Measurements from ENCODE around the gene SCGB1C2.

The SCGB1C2 gene

DNA sequence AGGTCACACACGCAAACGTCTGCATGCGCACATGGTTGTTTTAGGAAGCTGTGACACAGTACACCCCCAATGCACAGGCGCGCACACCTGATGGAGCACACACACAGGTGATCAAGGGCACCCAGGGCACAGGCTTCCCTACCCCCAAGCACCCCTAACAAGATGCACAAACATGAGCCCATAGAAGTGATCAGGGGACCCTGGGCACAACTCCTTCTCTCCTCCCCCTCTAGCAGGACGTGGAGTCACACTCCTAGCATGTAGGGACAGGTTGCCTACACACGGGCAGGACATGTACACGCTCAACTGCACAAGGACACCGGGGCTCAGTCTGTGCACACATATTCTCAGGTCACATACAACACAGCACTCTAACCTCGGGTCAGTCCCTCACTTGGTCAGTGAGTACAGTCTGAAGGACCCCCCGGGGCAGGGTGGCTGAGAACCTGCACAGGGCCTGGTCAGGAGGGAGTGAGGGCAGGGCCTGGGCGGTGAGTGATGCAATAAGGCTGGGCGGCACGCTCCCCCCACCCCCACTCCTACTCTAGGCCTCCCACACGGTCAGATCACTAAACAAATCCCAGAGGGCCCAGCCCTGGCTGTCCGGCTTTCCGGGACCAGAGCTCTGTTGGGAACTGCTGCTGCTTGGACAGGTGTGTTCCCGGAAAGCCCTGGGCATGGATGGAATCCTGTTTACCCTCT lies 44.8 kb downstream of the SCGB1C2 start:
- Histone ChIP-seq H4K12ac (ENCODE audit: low read depth, low read length) (no peak overlapping the region), H2AK5ac (ENCODE audit: low read length) (no peak overlapping the region), H3K79me2 (ENCODE audit: control insufficient read depth, insufficient read depth, low read length, poor library complexity) (no peaks in the 10 kb centered on the region), H3K18ac (ENCODE audit: low read length) (no peak overlapping the region), H3K23ac (ENCODE audit: low read length) (peak overlapping the region; percentile 55), H2AFZ (ENCODE audit: insufficient read depth, low read length, poor library complexity) (no peak overlapping the region), H3K79me1 (ENCODE audit: low read length) (no peaks in the 10 kb centered on the region), H3K4ac (ENCODE audit: low read depth, low read length) (no peak overlapping the region), H3K9ac (ENCODE audit: low read length) (peak overlapping the region; percentile 73), H3K9me3 (ENCODE audit: insufficient read depth, low read depth, low read length) (peaks cover 2% of the 10 kb centered on the region), H2BK12ac (ENCODE audit: low read length) (no peak overlapping the region), H2BK120ac (ENCODE audit: insufficient read depth, low read length, poor library complexity) (no peak overlapping the region), H3K27ac (ENCODE audit: low read depth, low read length) (no peak overlapping the region), H3K4me1 (ENCODE audit: control insufficient read depth in 1 of 2, insufficient read depth in 2 of 2, low read length in 2 of 2) (peaks cover 0 to 5% of the 10 kb centered on the region in 2 experiments), H3K36me3 (ENCODE audit: control insufficient read depth in 1 of 2, insufficient read depth in 2 of 2, low read length in 2 of 2) (no peaks in the 10 kb centered on the region), H3K27me3 (ENCODE audit: insufficient read depth, low read length) (peaks cover 42% of the 10 kb centered on the region), H4K91ac (ENCODE audit: low read depth, low read length) (no peak overlapping the region), H4K8ac (ENCODE audit: low read depth, low read length) (no peak overlapping the region), H3K14ac (ENCODE audit: low read length) (no peak overlapping the region), H3K4me3 (ENCODE audit: low read depth, low read length) (peak overlapping the region; percentile 46), H2BK5ac (ENCODE audit: low read depth, low read length, poor library complexity) (no peak overlapping the region), H3K4me2 (ENCODE audit: low read length) (peak overlapping the region; percentile 61)
- DNase-seq = no peak
- no CpG with 5 or more reads among the region's 18 CpGs for WGBS (ENCODE audit: extremely low coverage, insufficient coverage, insufficient read length)

DNA sequence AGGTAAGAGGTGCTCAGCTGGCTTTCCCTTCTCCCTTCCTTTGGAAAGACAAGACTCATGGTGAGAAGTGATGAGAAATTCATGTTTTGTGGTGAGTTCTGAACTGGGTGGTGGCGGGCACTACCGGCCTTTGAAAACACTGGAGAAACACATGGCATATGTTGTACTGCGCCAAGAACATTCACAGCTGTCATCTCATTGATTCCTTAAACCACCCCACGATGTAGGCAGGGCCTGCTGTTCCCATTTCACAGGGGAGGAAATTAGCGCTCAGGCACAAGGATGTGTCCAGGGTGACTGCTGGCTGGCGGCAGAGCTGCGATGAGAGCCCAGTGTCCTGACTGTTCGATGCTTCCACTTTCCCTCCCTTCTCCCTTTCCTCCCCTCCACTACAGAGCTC lies 45.7 kb downstream of the SCGB1C2 start:
- Histone ChIP-seq H3K4me1 (ENCODE audit: control insufficient read depth in 1 of 2, insufficient read depth in 2 of 2, low read length in 2 of 2) (peaks cover 0 to 5% of the 10 kb centered on the region in 2 experiments), H3K27ac (ENCODE audit: low read depth, low read length) (no peak overlapping the region), H2AFZ (ENCODE audit: insufficient read depth, low read length, poor library complexity) (no peak overlapping the region), H3K23ac (ENCODE audit: low read length) (no peak overlapping the region), H4K91ac (ENCODE audit: low read depth, low read length) (no peak overlapping the region), H3K14ac (ENCODE audit: low read length) (no peak overlapping the region), H3K27me3 (ENCODE audit: insufficient read depth, low read length) (peaks cover 42% of the 10 kb centered on the region), H3K4ac (ENCODE audit: low read depth, low read length) (no peak overlapping the region), H3K36me3 (ENCODE audit: control insufficient read depth in 1 of 2, insufficient read depth in 2 of 2, low read length in 2 of 2) (no peaks in the 10 kb centered on the region), H3K9ac (ENCODE audit: low read length) (no peak overlapping the region), H3K79me1 (ENCODE audit: low read length) (no peaks in the 10 kb centered on the region), H2AK5ac (ENCODE audit: low read length) (no peak overlapping the region), H3K79me2 (ENCODE audit: control insufficient read depth, insufficient read depth, low read length, poor library complexity) (no peaks in the 10 kb centered on the region), H2BK120ac (ENCODE audit: insufficient read depth, low read length, poor library complexity) (no peak overlapping the region), H2BK5ac (ENCODE audit: low read depth, low read length, poor library complexity) (no peak overlapping the region), H4K12ac (ENCODE audit: low read depth, low read length) (no peak overlapping the region), H4K8ac (ENCODE audit: low read depth, low read length) (no peak overlapping the region), H3K4me3 (ENCODE audit: low read depth, low read length) (no peak overlapping the region), H3K4me2 (ENCODE audit: low read length) (no peak overlapping the region), H2BK12ac (ENCODE audit: low read length) (no peak overlapping the region), H3K18ac (ENCODE audit: low read length) (no peak overlapping the region), H3K9me3 (ENCODE audit: insufficient read depth, low read depth, low read length) (peaks cover 2% of the 10 kb centered on the region)
- WGBS (ENCODE audit: extremely low coverage, insufficient coverage, insufficient read length) = no CpG with 5 or more reads among the region's 8 CpGs
- no peak for DNase-seq

DNA sequence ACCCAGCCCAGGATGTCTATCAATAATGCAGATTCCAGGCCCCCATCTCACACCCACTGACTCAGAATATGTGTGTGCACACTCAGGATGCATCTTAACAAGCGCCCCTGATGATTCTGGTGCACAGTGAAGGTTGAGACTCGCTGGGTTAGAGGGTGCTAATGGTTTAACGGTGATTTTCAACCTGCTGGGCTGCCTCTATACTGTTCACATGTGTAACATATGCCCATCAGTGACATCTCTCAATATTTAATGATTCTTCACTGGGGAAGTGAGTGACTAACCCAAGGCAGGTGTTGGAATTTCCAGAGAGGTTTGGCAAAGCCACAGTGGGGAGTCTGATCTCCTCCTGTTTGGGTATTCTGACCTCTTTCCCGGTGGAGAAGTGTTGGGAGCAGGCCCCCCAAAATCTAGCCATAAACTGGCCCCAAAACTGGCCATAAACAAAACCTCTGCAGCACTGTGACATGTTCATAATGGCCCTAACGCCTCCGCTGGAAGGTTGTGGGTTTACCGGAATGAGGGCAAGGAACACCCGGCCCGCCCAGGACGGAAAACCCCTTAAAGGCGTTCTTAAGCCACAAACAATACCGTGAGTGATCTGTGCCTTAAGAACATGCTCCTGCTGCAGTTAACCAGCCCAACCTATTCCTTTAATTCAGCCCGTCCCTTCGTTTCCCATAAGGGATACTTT lies 48.2 kb downstream of the SCGB1C2 start:
- Histone ChIP-seq H3K9me3 (ENCODE audit: insufficient read depth, low read depth, low read length) (peaks cover 2% of the 10 kb centered on the region), H4K8ac (ENCODE audit: low read depth, low read length) (no peak overlapping the region), H3K79me2 (ENCODE audit: control insufficient read depth, insufficient read depth, low read length, poor library complexity) (no peaks in the 10 kb centered on the region), H3K4me1 (ENCODE audit: control insufficient read depth in 1 of 2, insufficient read depth in 2 of 2, low read length in 2 of 2) (peaks cover 0 to 5% of the 10 kb centered on the region in 2 experiments), H2BK120ac (ENCODE audit: insufficient read depth, low read length, poor library complexity) (no peak overlapping the region), H3K27me3 (ENCODE audit: insufficient read depth, low read length) (peaks cover 23% of the 10 kb centered on the region), H3K23ac (ENCODE audit: low read length) (no peak overlapping the region), H4K91ac (ENCODE audit: low read depth, low read length) (no peak overlapping the region), H3K14ac (ENCODE audit: low read length) (no peak overlapping the region), H2AK5ac (ENCODE audit: low read length) (no peak overlapping the region), H3K9ac (ENCODE audit: low read length) (no peak overlapping the region), H3K4me2 (ENCODE audit: low read length) (no peak overlapping the region), H3K27ac (ENCODE audit: low read depth, low read length) (no peak overlapping the region), H3K79me1 (ENCODE audit: low read length) (no peaks in the 10 kb centered on the region), H2AFZ (ENCODE audit: insufficient read depth, low read length, poor library complexity) (no peak overlapping the region), H3K18ac (ENCODE audit: low read length) (no peak overlapping the region), H2BK12ac (ENCODE audit: low read length) (no peak overlapping the region), H3K4me3 (ENCODE audit: low read depth, low read length) (no peak overlapping the region), H4K12ac (ENCODE audit: low read depth, low read length) (no peak overlapping the region), H3K36me3 (ENCODE audit: control insufficient read depth in 1 of 2, insufficient read depth in 2 of 2, low read length in 2 of 2) (no peaks in the 10 kb centered on the region), H2BK5ac (ENCODE audit: low read depth, low read length, poor library complexity) (no peak overlapping the region), H3K4ac (ENCODE audit: low read depth, low read length) (no peak overlapping the region)
- WGBS (ENCODE audit: extremely low coverage, insufficient coverage, insufficient read length) = no CpG with 5 or more reads among the region's 14 CpGs
- DNase-seq = no peak

DNA sequence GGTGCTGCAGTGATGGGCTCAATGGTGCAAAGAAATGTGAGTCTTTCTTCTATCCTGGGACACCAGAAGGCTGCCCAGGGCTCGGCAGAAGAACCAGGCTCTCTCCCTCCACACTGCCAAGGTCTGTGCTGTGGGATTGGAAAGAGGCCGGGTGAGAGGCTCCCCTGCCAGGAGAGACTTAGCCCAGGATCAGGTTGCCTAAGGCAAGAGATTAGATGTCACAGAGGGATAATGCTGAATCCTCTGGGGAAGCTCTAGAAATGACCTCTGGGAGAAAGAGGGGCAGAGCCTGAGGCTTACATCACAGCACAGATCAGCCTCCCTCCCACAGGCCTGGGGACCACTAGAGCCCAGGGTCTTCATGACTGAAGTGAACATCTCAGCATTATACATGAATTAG lies 49.8 kb downstream of the SCGB1C2 start:
- no peak overlapping the region for H2AFZ ChIP-seq (ENCODE audit: insufficient read depth, low read length, poor library complexity)
- no peak overlapping the region for H2AK5ac ChIP-seq (ENCODE audit: low read length)
- no peak overlapping the region for H2BK120ac ChIP-seq (ENCODE audit: insufficient read depth, low read length, poor library complexity)
- no peak overlapping the region for H2BK12ac ChIP-seq (ENCODE audit: low read length)
- no peaks in the 10 kb centered on the region for H3K79me1 ChIP-seq (ENCODE audit: low read length)
- H3K4me1 ChIP-seq (ENCODE audit: control insufficient read depth in 1 of 2, insufficient read depth in 2 of 2, low read length in 2 of 2) = no peaks in the 10 kb centered on the region
- H3K23ac ChIP-seq (ENCODE audit: low read length) = no peak overlapping the region
- no peaks in the 10 kb centered on the region for H3K9me3 ChIP-seq (ENCODE audit: insufficient read depth, low read depth, low read length)
- no peak overlapping the region for H3K4me3 ChIP-seq (ENCODE audit: low read depth, low read length)
- peaks cover 7% of the 10 kb centered on the region for H3K27me3 ChIP-seq (ENCODE audit: insufficient read depth, low read length)
- no peaks in the 10 kb centered on the region for H3K36me3 ChIP-seq (ENCODE audit: control insufficient read depth in 1 of 2, insufficient read depth in 2 of 2, low read length in 2 of 2)
- H3K79me2 ChIP-seq (ENCODE audit: control insufficient read depth, insufficient read depth, low read length, poor library complexity) = no peaks in the 10 kb centered on the region
- no peak overlapping the region for H3K9ac ChIP-seq (ENCODE audit: low read length)
- no peak overlapping the region for H3K4ac ChIP-seq (ENCODE audit: low read depth, low read length)
- no peak overlapping the region for H3K14ac ChIP-seq (ENCODE audit: low read length)
- whole genome bisulfite sequencing (ENCODE audit: extremely low coverage, insufficient coverage, insufficient read length) = no CpG with 5 or more reads among the region's 2 CpGs
- no peak overlapping the region for H2BK5ac ChIP-seq (ENCODE audit: low read depth, low read length, poor library complexity)
- no peak overlapping the region for H3K4me2 ChIP-seq (ENCODE audit: low read length)
- H3K27ac ChIP-seq (ENCODE audit: low read depth, low read length) = no peak overlapping the region
- H3K18ac ChIP-seq (ENCODE audit: low read length) = no peak overlapping the region
- no peak overlapping the region for H4K12ac ChIP-seq (ENCODE audit: low read depth, low read length)
- H4K91ac ChIP-seq (ENCODE audit: low read depth, low read length) = no peak overlapping the region
- DNase-seq = no peak
- H4K8ac ChIP-seq (ENCODE audit: low read depth, low read length) = no peak overlapping the region

All from trophoblast cell (in vitro differentiated cells and primary cell).